GM12878 (cell line): ENCODE data around the gene DMRT1. TPM values are rescaled to one million over a fixed set of nuclear protein-coding genes. Genes with fewer than 3 reads are reported as not detected.
A peak's percentile ranks its signal among the peaks of the same experiment; 100 is the strongest.

ENCODE experiments used
- ATAC-seq: fragments of 200-7000 bp; cut with Tn5 transposase; 3 replicates; pipeline ENCODE4 v1.9.1; 2020; ENCODE audit warnings: mild to moderate bottlenecking, moderate library complexity
- BruUV-seq: library from RNA; stranded (reverse); fragments of 400-500 nt; replicated peaks from 2 replicates; lab custom pipeline; 2021; lab: Mats Ljungman, UMichigan
- CTCF ChIA-PET: fragments of 300-600 bp; sonication (Branson Sonifier 250); formaldehyde crosslinking; extraction: SDS; loops from one replicate; lab custom pipeline; 2021; ENCODE audit warnings: inconsistent platforms; lab: Yijun Ruan, JAX
- POLR2A ChIA-PET: fragments of 350-600 bp; formaldehyde crosslinking; extraction: SDS; loops from one replicate; lab custom pipeline; 2021; ENCODE audit warnings: inconsistent platforms; lab: Charles Lee
- RAD21 ChIA-PET: fragments of 300-600 bp; sonication (Branson Sonifier 250); formaldehyde crosslinking; loops from one replicate; lab custom pipeline; 2023; ENCODE audit warnings: antibody characterized with exemption; ENCODE audit not compliant: unreplicated experiment; lab: Charles Lee
- SMC1A ChIA-PET: fragments of 300-600 bp; sonication (Branson Sonifier 250); formaldehyde crosslinking; loops from one replicate; lab custom pipeline; 2023; ENCODE audit not compliant: unreplicated experiment, uncharacterized antibody; lab: Charles Lee
- DNase-seq: peaks from one replicate; pipeline ENCODE4 v3.0.0-alpha.2; 2011; ENCODE audit warnings: low read depth, low spot score
- FAIRE-seq: peaks from 3 replicates; lab custom pipeline; 2011; peaks lifted over from hg19 to GRCh38; lab: Jason Lieb, UNC
- H2AFZ ChIP-seq: 2 replicates; pipeline ENCODE4 v1.6.0; 2011; ENCODE audit warnings: low read depth, low read length, control low read depth; ENCODE audit not compliant: control insufficient read depth
- H3K27ac ChIP-seq: 2 replicates; pipeline ENCODE4 v1.5.1; 2011; ENCODE audit warnings: control low read depth; ENCODE audit not compliant: control insufficient read depth, insufficient read depth
- H3K27me3 ChIP-seq, 2 experiments: replicated peaks in 1 of 2; 2 replicates each; pipeline versions ENCODE4 v1.6.0 to v1.6.1; 2011; ENCODE audit warnings: low read length in 1 of 2; ENCODE audit not compliant: control insufficient read depth in 2 of 2, insufficient read depth in 2 of 2
- H3K36me3 ChIP-seq, 2 experiments: 2 replicates each; pipeline ENCODE4 v1.5.1; 2011; ENCODE audit warnings: low read length in 1 of 2; ENCODE audit not compliant: control insufficient read depth in 2 of 2, insufficient read depth in 2 of 2
- H3K4me1 ChIP-seq: 2 replicates; pipeline ENCODE4 v1.6.1; 2011; ENCODE audit warnings: mild to moderate bottlenecking, low read length, moderate library complexity, mixed read lengths; ENCODE audit not compliant: control insufficient read depth, insufficient read depth
- H3K4me2 ChIP-seq: 2 replicates; pipeline ENCODE4 v1.6.0; 2011; ENCODE audit warnings: control low read depth; ENCODE audit not compliant: control insufficient read depth, insufficient read depth
- H3K4me3 ChIP-seq: fragments of 200-600 bp; sonication (generic); 2 replicates; pipeline ENCODE4 v1.5.1; 2016
- H3K79me2 ChIP-seq: 2 replicates; pipeline ENCODE4 v1.6.0; 2011; ENCODE audit warnings: low read length; ENCODE audit not compliant: control insufficient read depth, insufficient read depth
- H3K9ac ChIP-seq: 2 replicates; pipeline ENCODE4 v1.8.0; 2011; ENCODE audit warnings: low read length, control low read depth, mixed read lengths; ENCODE audit not compliant: control insufficient read depth, insufficient read depth
- H3K9me3 ChIP-seq: replicated peaks from 3 replicates; pipeline ENCODE4 v1.5.1; 2011; ENCODE audit warnings: mild to moderate bottlenecking, low read length; ENCODE audit not compliant: control insufficient read depth, insufficient read depth
- H4K20me1 ChIP-seq: 2 replicates; pipeline ENCODE4 v1.6.0; 2011; ENCODE audit not compliant: control insufficient read depth, insufficient read depth
- HDAC6 ChIP-seq: fragments of 200-600 bp; sonication (generic); IDR thresholded peaks from one replicate; pipeline ENCODE4 v1.8.0; 2017; ENCODE audit warnings: antibody characterized with exemption; ENCODE audit not compliant: unreplicated experiment
- HDGF ChIP-seq: fragments of 450-650 bp; IDR thresholded peaks from 2 replicates; pipeline ENCODE4 v1.6.1; 2016; ENCODE audit warnings: antibody characterized with exemption
- JUNB ChIP-seq: IDR thresholded peaks from 2 replicates; pipeline ENCODE4 v1.6.1; 2016; ENCODE audit warnings: antibody characterized with exemption, mild to moderate bottlenecking
- KAT2A ChIP-seq: conservative IDR thresholded peaks from 2 replicates; pipeline ENCODE4 v1.6.1; 2011; ENCODE audit warnings: low read depth, low read length; ENCODE audit not compliant: control insufficient read depth
- NFYA ChIP-seq: IDR thresholded peaks from 2 replicates; pipeline ENCODE4 v1.6.1; 2011; ENCODE audit warnings: low read depth, mild to moderate bottlenecking, low read length, improper control_type of control experiment, borderline replicate concordance
- PML ChIP-seq: IDR thresholded peaks from 2 replicates; pipeline ENCODE4 v1.6.1; 2012; ENCODE audit warnings: low read length, inconsistent platforms
- SP1 ChIP-seq: IDR thresholded peaks from one replicate; pipeline ENCODE4 v1.6.1; 2011; ENCODE audit warnings: low read depth, low read length
- SUZ12 ChIP-seq: fragments of 200-600 bp; sonication (generic); IDR thresholded peaks from one replicate; pipeline ENCODE4 v1.6.1; 2018; ENCODE audit warnings: antibody characterized with exemption, mild to moderate bottlenecking; ENCODE audit not compliant: unreplicated experiment
- WGBS: methylation state at CpG from one replicate; pipeline ENCODE4 v1.1.6; 2016; ENCODE audit warnings: low lambda C conversion rate; ENCODE audit not compliant: insufficient replicate concordance, insufficient coverage; ENCODE audit errors: missing lambda C conversion rate; 5-methylcytosine and 5-hydroxymethylcytosine counted together
- in situ Hi-C: fragments of 300-500 bp; cut with MboI; formaldehyde crosslinking; loops from 9 replicates; pipeline ENCODE4 v1.14.3; 2018; ENCODE audit warnings: mixed read lengths
- intact Hi-C: fragments of 100-400 bp; cut with micrococcal nuclease; formaldehyde crosslinking; loops from one replicate; pipeline ENCODE4 v1.14.2; 2022; ENCODE audit not compliant: unreplicated experiment
- polyA plus RNA-seq, 11 experiments: library from polyadenylated mRNA; depleted of rRNA in 4 of 11; unstranded in 6 of 11; stranded (reverse) in 5 of 11; fragments of >200 nt; fragmentation: Nextera tagmentation in 4 of 11; fragmentation: Illumina TruSeq in 1 of 11; extraction: Ambion mirVana in 4 of 11; extraction: Trizol in 1 of 11; gene quantifications; 1 replicate in 1 of 11; 2 replicates in 10 of 11; pipeline versions ENCODE4 v1.2.1 to v1.2.3, GENCODE V29; 2011 to 2016; ENCODE audit warnings: inconsistent platforms in 2 of 11, missing spikeins in 2 of 11, low read depth in 1 of 11
- total RNA-seq, 4 experiments: library from RNA; depleted of rRNA in 3 of 4; stranded (reverse); fragments of >200 nt in 3 of 4; fragmentation: Illumina TruSeq in 1 of 4; extraction: Trizol in 1 of 4; gene quantifications; 2 replicates each; pipeline versions ENCODE4 v1.2.1 to v1.2.3, GENCODE V29; 2013 to 2021

Gene DMRT1
- total and polyA plus RNA-seq, 10 of the 15 experiments (the other 5 are each of a cell fraction or from before 2014, with no cell fraction given), result 0.06 to 1.9 (median 0.24) TPM

DNA sequence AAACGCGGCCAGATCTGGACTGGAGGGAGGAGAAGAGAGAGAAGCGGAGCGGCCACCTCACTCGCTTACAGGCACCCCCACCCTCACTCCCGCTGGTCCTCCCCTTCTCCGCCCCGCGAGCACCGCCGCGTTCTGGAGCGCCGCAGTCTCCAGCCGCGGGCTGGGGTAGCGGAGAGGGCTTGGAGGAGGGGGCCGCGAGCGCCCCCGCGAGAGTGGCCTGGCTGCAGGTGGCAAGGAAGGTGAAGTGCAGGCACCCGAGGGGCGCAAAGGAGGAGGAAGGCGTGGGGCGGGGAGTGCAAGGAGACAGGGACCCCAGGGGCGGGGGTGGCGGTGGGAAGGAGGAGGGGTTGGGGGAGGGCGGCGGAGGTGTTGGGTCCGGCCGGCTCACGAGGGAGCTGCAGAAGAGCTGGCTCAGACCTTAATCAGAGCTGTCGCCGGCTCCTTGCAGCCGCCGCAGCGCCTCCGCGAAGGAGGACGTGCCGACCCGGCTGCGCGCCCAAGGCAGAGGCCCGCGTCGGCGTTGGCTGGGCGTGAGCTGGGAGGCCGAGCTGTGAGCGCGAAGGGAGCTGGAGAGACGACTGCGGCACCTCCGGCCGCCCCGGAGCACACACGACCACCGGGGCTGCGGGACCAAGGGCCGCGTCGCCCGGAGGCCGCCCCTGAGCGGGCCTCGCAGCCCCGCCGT lies 134.9 kb downstream of the DMRT1 start, which contains the start of gene DMRT3:
Gene DMRT3, plus strand, starts transcription at position 398 of the 685 bp plus-strand sequence. CDS start 347 bp downstream, outside the sequence.
- Histone ChIP-seq H3K4me3 (no peak within 1 kb of the TSS), H2AFZ (no peak within 1 kb of the TSS), H4K20me1 (no peaks in the 10 kb centered on the region; the same call in 1 of the 2 replicates), H3K36me3 (no peaks in the 10 kb centered on the region), H3K9me3 (peaks cover 4% of the 10 kb centered on the region; the same call in 2 of the 3 replicates), H3K27me3 (peaks cover 25 to 47% of the 10 kb centered on the region in 2 experiments), H3K79me2 (no peaks in the 10 kb centered on the region), H3K4me2 (no peak within 1 kb of the TSS), H3K4me1 (no peaks in the 10 kb centered on the region), H3K27ac (no peak within 1 kb of the TSS), H3K9ac (no peak within 1 kb of the TSS)
- in situ Hi-C loops, result no loop called here
- BruUV-seq, result no TSS peak
- RAD21 ChIA-PET, result interaction anchor here (0.5 kb wide), 1 partner anchor 1504 kb away, joined by 3 read pairs; no protein-coding TSS in a partner anchor
- CTCF ChIA-PET, result no interaction called here
- 41% methylated on average over 46 of the region's 70 CpGs for WGBS
- ATAC-seq (peak; percentile 41), DNase-seq (no peak), FAIRE-seq (no peak)
- intact Hi-C loops, result no loop called here
- POLR2A ChIA-PET, result no interaction called here
- SMC1A ChIA-PET, result no interaction called here
- peak; percentile 76 for TF ChIP-seq SUZ12
- TF ChIP-seq KAT2A, result no peak

DNA sequence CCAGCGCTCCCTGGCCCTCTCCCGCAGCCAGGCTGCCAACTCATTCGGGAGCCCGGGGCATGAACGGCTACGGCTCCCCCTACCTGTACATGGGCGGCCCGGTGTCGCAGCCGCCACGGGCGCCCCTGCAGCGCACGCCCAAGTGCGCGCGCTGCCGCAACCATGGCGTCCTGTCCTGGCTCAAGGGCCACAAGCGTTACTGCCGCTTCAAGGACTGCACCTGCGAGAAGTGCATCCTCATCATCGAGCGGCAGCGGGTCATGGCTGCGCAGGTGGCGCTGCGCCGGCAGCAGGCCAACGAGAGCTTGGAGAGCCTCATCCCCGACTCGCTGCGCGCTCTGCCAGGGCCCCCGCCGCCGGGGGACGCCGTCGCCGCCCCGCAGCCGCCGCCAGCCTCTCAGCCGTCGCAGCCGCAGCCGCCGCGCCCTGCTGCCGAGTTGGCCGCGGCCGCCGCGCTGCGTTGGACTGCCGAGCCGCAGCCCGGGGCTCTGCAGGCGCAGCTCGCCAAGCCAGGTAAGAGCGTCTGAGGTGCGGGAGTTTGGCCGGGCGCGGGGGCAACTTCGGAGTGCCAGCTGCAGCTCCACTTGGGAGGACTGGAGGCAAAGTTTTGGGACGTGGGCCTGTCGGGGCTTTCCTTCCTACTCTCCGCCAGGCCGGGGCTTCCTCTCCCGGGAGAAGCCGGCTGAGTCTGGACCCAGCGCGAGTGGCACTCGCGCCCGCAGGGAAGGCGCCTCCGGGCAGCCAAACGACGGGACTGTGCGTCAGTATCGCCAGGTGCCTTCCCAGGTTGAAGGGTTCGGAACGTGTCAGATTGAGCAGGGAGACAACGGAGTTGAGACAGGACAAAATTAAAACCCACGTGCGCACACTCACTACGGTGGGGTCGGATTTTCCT lies 135.7 kb downstream of the DMRT1 start:
- RAD21 ChIA-PET, result no interaction called here
- POLR2A ChIA-PET, result no interaction called here

More for the DNA sequence above, 135.7 kb downstream of the DMRT1 start:
- DNase-seq (no peak), FAIRE-seq (no peak), ATAC-seq (peak; percentile 42)
- no peak for TF ChIP-seq SP1
- TF ChIP-seq JUNB, result no peak
- no peak for TF ChIP-seq NFYA
- no peak for TF ChIP-seq HDGF
- TF ChIP-seq HDAC6, result peak; percentile 48
- no peak for TF ChIP-seq PML
- Histone ChIP-seq H3K36me3 (no peaks in the 10 kb centered on the region), H3K27me3 (peaks cover 30 to 49% of the 10 kb centered on the region in 2 experiments), H3K4me1 (no peaks in the 10 kb centered on the region), H2AFZ (no peak overlapping the region), H3K4me3 (no peak overlapping the region), H3K9me3 (peaks cover 2% of the 10 kb centered on the region; the same call in 2 of the 3 replicates), H3K79me2 (no peaks in the 10 kb centered on the region), H3K27ac (no peak overlapping the region), H3K9ac (no peak overlapping the region), H3K4me2 (no peak overlapping the region), H4K20me1 (no peaks in the 10 kb centered on the region; the same call in 1 of the 2 replicates)
- ChIA-PET CTCF (interaction anchor here (1.5 kb wide), 1 partner anchor 49 kb away, joined by 9 read pairs; no protein-coding TSS in a partner anchor), SMC1A (no interaction called here)
- WGBS, result 14% methylated on average over 63 of the region's 92 CpGs
- BruUV-seq, result no TSS peak
- in situ Hi-C loops (no loop called here), intact Hi-C loops (no loop called here)
